GM21717 (cell line): ENCODE results near the gene PSG5.
"Not testable (repeated sequence)": the region's sequence is repeated elsewhere in the genome, so short reads cannot be mapped to it uniquely, and the experiment has no call there.

ENCODE experiments used
- ATAC-seq: cut with Tn5 transposase; IDR thresholded peaks from one replicate; pipeline ENCODE4 v1.9.1; 2021; ENCODE audit warnings: mild to moderate bottlenecking, moderate library complexity; ENCODE audit not compliant: unreplicated experiment

The PSG5 gene

GRCh38 chr19:43186311-43186935, at the start of gene PSG5:
TSS of gene PSG5 (minus strand) at chr19:43186536. CDS start at chr19:43186405, 131 bp downstream.
- ATAC-seq = not testable (repeated sequence)

GRCh38 chr19:43235686-43236085, 49.4 kb upstream of the PSG5 start:
- ATAC-seq = not testable (repeated sequence)

GRCh38 chr19:43229315-43229714, 43.0 kb upstream of the PSG5 start:
- no peak for ATAC-seq

GRCh38 chr19:43228730-43229129, 42.4 kb upstream of the PSG5 start:
- ATAC-seq = not testable (repeated sequence)

- not testable (repeated sequence) for ATAC-seq
Measured at GRCh38 chr19:43226986-43227385, 40.6 kb upstream of the PSG5 start.

- ATAC-seq = no peak
Measured at GRCh38 chr19:43224855-43225253, 38.5 kb upstream of the PSG5 start.

- ATAC-seq = not testable (repeated sequence)
Measured at GRCh38 chr19:43224201-43224854, 38.0 kb upstream of the PSG5 start.

- not testable (repeated sequence) for ATAC-seq
Measured at GRCh38 chr19:43221891-43222290, 35.6 kb upstream of the PSG5 start.

GRCh38 chr19:43219136-43219535, 32.8 kb upstream of the PSG5 start:
- not testable (repeated sequence) for ATAC-seq

- ATAC-seq = not testable (repeated sequence)
Measured at GRCh38 chr19:43215881-43216280, 29.5 kb upstream of the PSG5 start.

- ATAC-seq = no peak
Measured at GRCh38 chr19:43207991-43208390, 21.7 kb upstream of the PSG5 start.

- ATAC-seq = not testable (repeated sequence)
Measured at GRCh38 chr19:43207174-43207573, 20.8 kb upstream of the PSG5 start.

GRCh38 chr19:43205471-43206105, 19.3 kb upstream of the PSG5 start, which contains the start of gene PSG4:
TSS of gene PSG4 (minus strand) at chr19:43205638. CDS start at chr19:43205536, 102 bp downstream.
- not testable (repeated sequence) for ATAC-seq

GRCh38 chr19:43203611-43204010, 17.3 kb upstream of the PSG5 start:
- ATAC-seq = not testable (repeated sequence)

GRCh38 chr19:43201891-43202290, 15.6 kb upstream of the PSG5 start:
- ATAC-seq = not testable (repeated sequence)

GRCh38 chr19:43201337-43201801, 15.0 kb upstream of the PSG5 start:
- ATAC-seq = not testable (repeated sequence)

GRCh38 chr19:43198686-43199419, 12.5 kb upstream of the PSG5 start:
- not testable (repeated sequence) for ATAC-seq

- not testable (repeated sequence) for ATAC-seq
Measured at GRCh38 chr19:43197666-43198397, 11.5 kb upstream of the PSG5 start.

- ATAC-seq = not testable (repeated sequence)
Measured at GRCh38 chr19:43194397-43194796, 8.1 kb upstream of the PSG5 start.
